NCI-H128 (cell line): ENCODE data around the gene MRPL40.
"Not testable (repeated sequence)": the region's sequence is repeated elsewhere in the genome, so short reads cannot be mapped to it uniquely, and the experiment has no call there.

Experiments used
- DNase-seq: peaks from one replicate; lab custom pipeline; 2025; ENCODE audit not compliant: unreplicated experiment; lab: John Stamatoyannopoulos, UW

The MRPL40 gene

GRCh38 chr22:19440411-19441195 lies 8.3 kb downstream of the MRPL40 start:
- no peak for DNase-seq

DNA sequence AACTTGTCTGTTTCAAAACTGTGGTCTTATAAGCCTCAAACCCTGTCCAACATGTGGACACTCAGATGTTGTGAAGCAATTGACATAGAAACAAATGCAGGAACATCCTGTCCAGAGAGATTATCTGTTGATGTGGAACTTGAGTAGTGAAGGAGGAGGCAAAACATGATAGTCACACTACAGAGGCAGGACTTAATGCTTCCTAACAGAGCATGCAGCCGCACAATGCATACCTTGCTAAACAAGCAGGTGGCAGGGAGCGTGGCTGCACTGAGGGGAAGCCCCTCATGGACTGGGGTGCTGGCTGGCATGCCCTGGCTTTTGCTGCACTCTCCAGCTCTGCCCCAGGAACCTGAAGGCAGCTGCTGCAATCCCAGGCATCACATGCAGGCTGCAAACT lies 9.8 kb downstream of the MRPL40 start:
- DNase-seq, result no peak

- no peak for DNase-seq
Observed at GRCh38 chr22:19443544-19444211, 11.3 kb downstream of the MRPL40 start.

GRCh38 chr22:19445279-19445982 lies 13.1 kb downstream of the MRPL40 start:
- not testable (repeated sequence) for DNase-seq

- DNase-seq, result no peak
Observed at GRCh38 chr22:19446603-19447329, 14.4 kb downstream of the MRPL40 start.

DNA sequence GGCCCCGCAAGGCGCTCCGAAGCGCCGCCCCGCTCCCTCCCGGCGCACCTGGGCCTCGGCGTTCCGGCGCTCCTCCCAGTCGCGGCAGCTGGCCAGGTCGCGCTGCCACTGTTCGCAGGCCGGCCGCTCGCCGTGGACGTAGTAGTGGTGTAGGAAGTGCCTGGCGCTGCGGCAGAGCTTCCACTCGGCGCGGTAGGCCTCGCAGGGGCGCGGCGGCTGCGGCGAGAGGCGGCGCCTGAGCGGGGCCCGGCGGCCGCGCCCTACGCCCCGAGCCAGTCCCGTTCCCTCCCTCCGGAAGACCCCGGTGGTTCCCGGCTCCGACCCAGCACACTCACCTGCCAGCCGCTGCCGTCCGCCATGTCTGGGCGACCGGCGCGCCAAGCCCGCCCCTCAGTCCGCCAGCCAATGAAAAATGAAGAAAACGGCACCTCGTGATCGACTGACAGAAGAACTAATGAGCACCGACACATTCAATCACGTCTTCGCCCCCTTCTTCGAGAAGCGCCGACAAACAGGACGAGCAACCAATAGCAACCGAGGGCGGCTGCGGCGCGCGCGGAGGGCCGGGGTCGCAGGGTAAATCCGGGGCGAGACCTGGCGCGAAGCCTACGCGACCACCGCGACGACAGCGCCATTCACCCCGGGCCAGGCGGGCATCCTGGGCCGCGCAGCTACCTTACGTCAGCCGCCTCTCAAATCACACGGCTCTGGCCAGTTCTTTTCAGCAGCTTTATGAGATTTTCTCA lies 15.2 kb downstream of the MRPL40 start, which contains the start of gene C22orf39:
TSS of gene C22orf39 (minus strand) at position 382 of the 746 bp plus-strand sequence. CDS start at position 359, 23 bp downstream.
- DNase-seq, result peak; percentile 80

GRCh38 chr22:19448076-19448607 lies 15.8 kb downstream of the MRPL40 start:
- peak; percentile 56 for DNase-seq

- DNase-seq, result no peak
Observed at GRCh38 chr22:19448739-19449421, 16.5 kb downstream of the MRPL40 start.

DNA sequence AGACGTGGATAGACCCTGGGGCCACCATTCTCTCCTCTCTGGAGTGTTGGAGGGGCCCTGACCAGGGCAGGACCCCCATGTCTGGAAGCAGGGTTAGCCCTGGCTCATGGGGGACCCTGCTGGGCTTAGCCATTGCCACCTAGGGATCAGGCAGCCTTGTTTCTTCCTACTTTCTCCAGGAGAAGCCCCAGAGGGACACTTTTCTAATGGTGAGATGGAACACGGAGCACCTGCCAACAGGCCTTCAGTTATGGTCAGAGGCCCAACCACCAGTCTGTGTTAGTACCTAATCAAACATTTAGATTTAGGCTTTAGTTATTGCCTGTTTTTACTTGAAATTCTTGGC lies 17.1 kb downstream of the MRPL40 start:
- no peak for DNase-seq

- DNase-seq, result no peak
Observed at GRCh38 chr22:19450363-19451175, 18.2 kb downstream of the MRPL40 start.

DNA sequence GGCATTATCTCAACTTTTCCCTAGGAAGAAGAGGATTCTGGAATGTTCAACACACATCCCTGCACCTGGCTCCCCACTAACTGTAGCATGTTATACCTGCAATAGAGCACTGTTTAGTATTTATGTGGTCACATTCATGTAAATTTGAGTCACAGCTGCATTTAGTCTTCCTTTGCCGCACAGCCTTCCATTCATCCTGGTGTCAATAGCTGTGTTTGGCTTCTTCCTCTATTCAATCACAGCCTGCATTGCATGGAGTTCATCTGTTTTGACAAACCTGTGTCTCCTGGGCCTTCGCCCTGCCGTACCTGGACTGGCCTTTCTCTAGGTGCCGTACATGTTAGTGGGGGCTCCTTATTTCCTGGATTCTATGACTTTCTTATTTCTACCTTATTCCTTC lies 19.2 kb downstream of the MRPL40 start:
- no peak for DNase-seq

DNA sequence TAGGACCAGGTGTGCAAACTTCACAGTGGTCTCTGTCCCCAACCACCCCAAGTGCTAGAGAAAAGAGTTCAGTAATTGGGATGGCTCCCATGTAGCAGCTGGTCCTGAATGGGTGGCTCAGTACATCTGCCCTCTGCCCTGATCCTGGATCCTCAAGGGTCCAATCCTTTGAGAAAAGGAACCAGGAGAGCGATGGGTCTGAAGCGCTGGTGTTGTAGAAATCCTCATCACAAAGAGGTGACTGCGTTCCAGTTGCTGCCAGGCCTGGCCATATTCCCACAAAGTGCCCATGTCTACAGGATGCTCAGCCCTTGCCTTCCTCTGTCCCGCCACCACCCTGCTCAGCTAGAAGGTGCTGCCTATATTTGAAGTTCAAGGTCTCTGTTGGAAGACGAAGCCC lies 21.4 kb downstream of the MRPL40 start:
- DNase-seq, result no peak

GRCh38 chr22:19454156-19454555 lies 21.8 kb downstream of the MRPL40 start:
- DNase-seq, result no peak

DNA sequence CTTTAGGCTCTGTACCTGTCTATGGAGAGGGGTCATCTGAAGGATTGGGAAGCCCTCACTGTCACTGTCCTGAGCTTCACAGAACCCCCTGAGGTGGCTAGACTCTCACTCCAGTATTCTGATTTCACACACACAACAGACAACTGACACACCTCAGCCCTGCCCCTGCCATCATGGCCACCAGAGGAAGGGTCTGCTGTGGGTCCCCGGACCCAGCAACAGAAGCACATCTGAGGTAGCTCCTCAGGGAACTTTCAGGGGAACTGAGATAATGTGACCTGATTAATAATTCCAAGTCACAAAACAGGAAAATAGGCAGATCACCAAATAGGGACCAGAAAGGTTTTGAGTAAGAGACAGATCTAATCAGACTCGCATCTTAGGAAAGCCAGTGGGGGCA lies 22.7 kb downstream of the MRPL40 start:
- DNase-seq, result no peak

DNA sequence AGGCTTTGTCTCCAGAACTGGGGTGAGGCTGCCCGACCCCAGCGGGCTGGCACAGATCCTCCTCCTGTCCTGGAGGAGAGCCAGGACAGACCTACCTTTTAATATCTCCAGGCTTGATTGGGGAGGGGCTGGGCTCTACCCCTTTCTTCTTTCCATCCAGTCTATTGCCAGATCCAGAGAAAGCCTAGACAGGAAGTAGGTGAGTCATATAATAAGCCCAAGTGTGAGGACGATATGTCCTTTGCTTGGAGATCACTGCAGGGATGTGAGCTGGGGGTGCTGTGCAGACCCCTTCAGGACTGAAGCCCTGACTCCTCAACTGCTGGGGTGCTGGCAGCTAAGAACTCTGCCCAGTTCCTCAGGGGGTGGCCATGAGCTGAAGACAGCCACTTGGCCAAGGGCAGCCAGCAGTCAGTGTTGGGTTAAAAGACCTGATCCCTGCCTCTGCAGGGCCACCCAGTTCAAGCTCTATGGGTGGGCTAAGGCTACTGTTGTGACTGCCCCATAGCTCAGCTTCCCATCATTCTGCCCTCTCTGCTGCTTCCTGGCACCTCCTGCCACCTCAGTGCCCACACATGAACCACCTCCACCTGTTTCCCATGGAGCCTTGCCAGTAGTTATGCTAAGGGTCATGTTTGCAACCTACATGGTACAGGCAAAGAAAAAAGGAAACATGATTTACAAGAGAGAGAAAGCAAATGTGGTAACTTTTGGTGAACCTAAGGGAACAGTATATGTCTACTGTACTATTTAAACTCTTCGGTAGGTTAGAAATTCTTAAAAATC lies 23.4 kb downstream of the MRPL40 start:
- no peak for DNase-seq

DNA sequence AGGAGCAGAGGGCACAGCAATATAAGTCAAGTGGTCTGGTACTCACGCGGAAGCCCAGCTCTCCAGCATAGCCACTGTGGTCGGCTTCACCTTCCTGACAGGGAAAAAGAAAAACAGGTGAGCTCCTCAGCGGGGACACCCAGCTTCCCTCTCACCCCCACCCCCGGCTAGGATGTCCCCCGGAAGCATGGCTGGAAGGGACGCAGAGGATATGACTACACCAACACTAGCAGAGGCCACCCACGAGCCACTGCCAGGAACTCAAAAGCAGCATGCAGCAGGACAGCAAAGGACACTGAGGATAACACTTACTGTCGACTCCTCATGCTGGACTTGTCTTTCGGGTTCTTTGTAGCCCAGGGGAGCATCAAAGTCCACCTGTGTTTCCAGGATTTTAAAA lies 24.2 kb downstream of the MRPL40 start:
- DNase-seq, result no peak

DNA sequence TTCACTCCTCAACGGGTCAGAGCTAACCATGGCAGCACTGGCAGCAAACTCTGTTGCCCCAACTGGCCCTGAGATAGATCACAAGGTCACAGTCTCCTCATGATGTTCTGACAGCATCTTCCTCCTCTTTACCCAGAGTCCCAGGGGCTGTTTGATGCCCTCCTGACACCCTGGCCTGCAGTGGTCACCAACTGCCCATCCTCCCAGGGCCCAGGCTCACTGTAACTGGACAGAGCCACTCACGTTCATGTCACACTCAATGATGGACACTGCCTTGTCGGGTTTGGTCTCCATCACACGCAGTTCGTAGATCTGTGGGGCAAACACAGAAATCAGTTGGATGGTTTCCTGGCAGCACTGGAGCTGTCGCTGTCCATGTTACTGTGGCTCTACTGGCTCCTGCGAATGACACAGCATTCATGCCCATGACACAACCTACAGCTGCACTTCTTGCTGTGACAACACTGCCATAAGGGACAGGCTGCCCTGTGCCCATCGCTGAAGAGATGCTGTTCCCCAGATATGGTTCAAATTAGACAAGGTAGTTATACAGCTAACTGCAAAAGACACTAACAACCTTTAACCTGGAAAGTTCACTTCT lies 25.6 kb downstream of the MRPL40 start:
- no peak for DNase-seq

DNA sequence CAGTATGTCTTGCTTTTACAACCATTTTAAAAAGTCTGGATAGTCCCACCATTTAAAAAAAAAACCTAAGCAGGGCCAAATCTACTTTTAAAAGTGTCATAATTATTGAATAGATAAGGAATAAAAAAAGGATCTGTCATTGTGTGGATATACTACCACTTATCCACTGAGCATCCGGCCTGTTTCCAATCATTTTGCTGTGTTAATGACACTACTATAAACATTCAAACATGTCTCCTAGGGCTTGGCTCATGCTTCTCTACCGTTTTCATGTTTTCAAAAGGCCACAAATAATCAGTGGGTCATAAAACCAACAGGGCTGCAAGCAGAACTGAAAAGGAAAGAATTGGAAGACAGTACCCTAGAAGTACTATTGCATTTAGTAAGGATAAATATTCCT lies 27.7 kb downstream of the MRPL40 start:
- DNase-seq, result no peak
